Measurements from ENCODE around the gene SPATA31E1.
"Not testable (repeated sequence)": the region's sequence is repeated elsewhere in the genome, so short reads cannot be mapped to it uniquely, and the experiment has no call there.

Gene SPATA31E1

DNA sequence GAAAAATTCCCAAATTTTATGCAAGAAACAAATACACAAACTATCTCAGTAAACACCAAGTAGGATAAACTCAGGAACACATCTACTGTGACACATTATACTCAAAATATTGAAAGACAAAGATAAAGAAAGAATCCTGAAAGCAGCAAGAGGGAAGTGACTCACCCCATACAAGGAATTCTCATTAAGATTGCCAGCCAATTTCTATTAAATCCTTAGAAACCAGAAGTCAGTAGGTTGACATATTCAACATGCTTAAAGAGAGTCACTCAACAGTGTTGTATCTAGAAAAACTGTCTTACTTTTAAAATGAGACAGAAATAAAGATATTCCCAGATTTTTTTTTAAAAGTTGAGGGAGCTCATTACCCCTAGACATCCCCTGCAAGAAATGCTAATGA is 15.5 kb downstream of the SPATA31E1 start:
- no peak for ATAC-seq
- TF ChIP-seq ISL1 (CRISPR knock-in tag; IDR thresholded peaks at IDR 0.05) (no peak), CSDC2 (CRISPR knock-in tag; IDR thresholded peaks at IDR 0.05) (no peak), SNAI2 (CRISPR knock-in tag; IDR thresholded peaks at IDR 0.05) (no peak), ZNF565 (CRISPR knock-in tag; conservative IDR thresholded peaks at IDR 0.05; ENCODE audit: low read depth) (no peak), BACH2 (CRISPR knock-in tag; IDR thresholded peaks at IDR 0.05; ENCODE audit: borderline replicate concordance) (no peak), OSR1 (CRISPR knock-in tag; IDR thresholded peaks at IDR 0.05) (no peak), ZC3H10 (CRISPR knock-in tag; IDR thresholded peaks at IDR 0.05) (no peak), ARNTL (CRISPR knock-in tag; IDR thresholded peaks at IDR 0.05; ENCODE audit: borderline replicate concordance, low read depth) (no peak), ZNF70 (CRISPR knock-in tag; IDR thresholded peaks at IDR 0.05) (no peak), PPARA (CRISPR knock-in tag; IDR thresholded peaks at IDR 0.05; ENCODE audit: borderline replicate concordance) (no peak), TOX (CRISPR knock-in tag; IDR thresholded peaks at IDR 0.05; ENCODE audit: borderline replicate concordance) (no peak), ESRRG (CRISPR knock-in tag; IDR thresholded peaks at IDR 0.05) (no peak), GLIS3 (CRISPR knock-in tag; IDR thresholded peaks at IDR 0.05) (no peak), ZNF8 (CRISPR knock-in tag; IDR thresholded peaks at IDR 0.05) (no peak), TCF4 (CRISPR knock-in tag; IDR thresholded peaks at IDR 0.05; ENCODE audit: borderline replicate concordance) (no peak), ZFP30 (CRISPR knock-in tag; IDR thresholded peaks at IDR 0.05) (no peak)
- TF ChIP-seq, protein P1, sequence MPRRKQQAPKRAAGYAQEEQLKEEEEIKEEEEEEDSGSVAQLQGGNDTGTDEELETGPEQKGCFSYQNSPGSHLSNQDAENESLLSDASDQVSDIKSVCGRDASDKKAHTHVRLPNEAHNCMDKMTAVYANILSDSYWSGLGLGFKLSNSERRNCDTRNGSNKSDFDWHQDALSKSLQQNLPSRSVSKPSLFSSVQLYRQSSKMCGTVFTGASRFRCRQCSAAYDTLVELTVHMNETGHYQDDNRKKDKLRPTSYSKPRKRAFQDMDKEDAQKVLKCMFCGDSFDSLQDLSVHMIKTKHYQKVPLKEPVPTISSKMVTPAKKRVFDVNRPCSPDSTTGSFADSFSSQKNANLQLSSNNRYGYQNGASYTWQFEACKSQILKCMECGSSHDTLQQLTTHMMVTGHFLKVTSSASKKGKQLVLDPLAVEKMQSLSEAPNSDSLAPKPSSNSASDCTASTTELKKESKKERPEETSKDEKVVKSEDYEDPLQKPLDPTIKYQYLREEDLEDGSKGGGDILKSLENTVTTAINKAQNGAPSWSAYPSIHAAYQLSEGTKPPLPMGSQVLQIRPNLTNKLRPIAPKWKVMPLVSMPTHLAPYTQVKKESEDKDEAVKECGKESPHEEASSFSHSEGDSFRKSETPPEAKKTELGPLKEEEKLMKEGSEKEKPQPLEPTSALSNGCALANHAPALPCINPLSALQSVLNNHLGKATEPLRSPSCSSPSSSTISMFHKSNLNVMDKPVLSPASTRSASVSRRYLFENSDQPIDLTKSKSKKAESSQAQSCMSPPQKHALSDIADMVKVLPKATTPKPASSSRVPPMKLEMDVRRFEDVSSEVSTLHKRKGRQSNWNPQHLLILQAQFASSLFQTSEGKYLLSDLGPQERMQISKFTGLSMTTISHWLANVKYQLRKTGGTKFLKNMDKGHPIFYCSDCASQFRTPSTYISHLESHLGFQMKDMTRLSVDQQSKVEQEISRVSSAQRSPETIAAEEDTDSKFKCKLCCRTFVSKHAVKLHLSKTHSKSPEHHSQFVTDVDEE (CRISPR knock-in tag; IDR thresholded peaks at IDR 0.05): no peak
- TF ChIP-seq, protein P2, sequence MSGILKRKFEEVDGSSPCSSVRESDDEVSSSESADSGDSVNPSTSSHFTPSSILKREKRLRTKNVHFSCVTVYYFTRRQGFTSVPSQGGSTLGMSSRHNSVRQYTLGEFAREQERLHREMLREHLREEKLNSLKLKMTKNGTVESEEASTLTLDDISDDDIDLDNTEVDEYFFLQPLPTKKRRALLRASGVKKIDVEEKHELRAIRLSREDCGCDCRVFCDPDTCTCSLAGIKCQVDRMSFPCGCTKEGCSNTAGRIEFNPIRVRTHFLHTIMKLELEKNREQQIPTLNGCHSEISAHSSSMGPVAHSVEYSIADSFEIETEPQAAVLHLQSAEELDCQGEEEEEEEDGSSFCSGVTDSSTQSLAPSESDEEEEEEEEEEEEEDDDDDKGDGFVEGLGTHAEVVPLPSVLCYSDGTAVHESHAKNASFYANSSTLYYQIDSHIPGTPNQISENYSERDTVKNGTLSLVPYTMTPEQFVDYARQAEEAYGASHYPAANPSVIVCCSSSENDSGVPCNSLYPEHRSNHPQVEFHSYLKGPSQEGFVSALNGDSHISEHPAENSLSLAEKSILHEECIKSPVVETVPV (CRISPR knock-in tag; IDR thresholded peaks at IDR 0.05): no peak
- TF ChIP-seq, protein P3, sequence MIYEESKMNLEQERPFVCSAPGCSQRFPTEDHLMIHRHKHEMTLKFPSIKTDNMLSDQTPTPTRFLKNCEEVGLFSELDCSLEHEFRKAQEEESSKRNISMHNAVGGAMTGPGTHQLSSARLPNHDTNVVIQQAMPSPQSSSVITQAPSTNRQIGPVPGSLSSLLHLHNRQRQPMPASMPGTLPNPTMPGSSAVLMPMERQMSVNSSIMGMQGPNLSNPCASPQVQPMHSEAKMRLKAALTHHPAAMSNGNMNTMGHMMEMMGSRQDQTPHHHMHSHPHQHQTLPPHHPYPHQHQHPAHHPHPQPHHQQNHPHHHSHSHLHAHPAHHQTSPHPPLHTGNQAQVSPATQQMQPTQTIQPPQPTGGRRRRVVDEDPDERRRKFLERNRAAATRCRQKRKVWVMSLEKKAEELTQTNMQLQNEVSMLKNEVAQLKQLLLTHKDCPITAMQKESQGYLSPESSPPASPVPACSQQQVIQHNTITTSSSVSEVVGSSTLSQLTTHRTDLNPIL (CRISPR knock-in tag; IDR thresholded peaks at IDR 0.05; ENCODE audit: low read depth): no peak
- TF ChIP-seq, protein P4, sequence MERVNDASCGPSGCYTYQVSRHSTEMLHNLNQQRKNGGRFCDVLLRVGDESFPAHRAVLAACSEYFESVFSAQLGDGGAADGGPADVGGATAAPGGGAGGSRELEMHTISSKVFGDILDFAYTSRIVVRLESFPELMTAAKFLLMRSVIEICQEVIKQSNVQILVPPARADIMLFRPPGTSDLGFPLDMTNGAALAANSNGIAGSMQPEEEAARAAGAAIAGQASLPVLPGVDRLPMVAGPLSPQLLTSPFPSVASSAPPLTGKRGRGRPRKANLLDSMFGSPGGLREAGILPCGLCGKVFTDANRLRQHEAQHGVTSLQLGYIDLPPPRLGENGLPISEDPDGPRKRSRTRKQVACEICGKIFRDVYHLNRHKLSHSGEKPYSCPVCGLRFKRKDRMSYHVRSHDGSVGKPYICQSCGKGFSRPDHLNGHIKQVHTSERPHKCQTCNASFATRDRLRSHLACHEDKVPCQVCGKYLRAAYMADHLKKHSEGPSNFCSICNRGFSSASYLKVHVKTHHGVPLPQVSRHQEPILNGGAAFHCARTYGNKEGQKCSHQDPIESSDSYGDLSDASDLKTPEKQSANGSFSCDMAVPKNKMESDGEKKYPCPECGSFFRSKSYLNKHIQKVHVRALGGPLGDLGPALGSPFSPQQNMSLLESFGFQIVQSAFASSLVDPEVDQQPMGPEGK (CRISPR knock-in tag; IDR thresholded peaks at IDR 0.05; ENCODE audit: borderline replicate concordance): no peak

DNA sequence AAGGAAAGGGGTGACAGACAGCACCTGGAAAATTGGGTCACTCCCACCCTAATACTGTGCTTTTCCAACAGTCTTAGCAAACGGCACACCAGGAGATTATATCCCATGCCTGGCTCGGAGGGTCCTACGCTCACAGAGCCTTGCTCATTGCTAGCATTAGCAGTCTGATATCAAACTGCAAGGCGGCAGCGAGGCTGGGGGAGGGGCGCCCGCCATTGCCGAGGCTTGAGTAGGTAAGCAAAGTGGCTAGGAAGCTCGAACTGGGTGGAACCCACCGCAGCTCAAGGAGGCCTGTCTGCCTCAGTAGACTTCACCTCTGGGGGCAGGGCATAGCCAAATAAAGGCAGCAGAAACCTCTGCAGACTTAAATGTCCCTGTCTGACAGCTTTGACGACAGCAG is 19.7 kb downstream of the SPATA31E1 start:
- ATAC-seq: not testable (repeated sequence)

DNA sequence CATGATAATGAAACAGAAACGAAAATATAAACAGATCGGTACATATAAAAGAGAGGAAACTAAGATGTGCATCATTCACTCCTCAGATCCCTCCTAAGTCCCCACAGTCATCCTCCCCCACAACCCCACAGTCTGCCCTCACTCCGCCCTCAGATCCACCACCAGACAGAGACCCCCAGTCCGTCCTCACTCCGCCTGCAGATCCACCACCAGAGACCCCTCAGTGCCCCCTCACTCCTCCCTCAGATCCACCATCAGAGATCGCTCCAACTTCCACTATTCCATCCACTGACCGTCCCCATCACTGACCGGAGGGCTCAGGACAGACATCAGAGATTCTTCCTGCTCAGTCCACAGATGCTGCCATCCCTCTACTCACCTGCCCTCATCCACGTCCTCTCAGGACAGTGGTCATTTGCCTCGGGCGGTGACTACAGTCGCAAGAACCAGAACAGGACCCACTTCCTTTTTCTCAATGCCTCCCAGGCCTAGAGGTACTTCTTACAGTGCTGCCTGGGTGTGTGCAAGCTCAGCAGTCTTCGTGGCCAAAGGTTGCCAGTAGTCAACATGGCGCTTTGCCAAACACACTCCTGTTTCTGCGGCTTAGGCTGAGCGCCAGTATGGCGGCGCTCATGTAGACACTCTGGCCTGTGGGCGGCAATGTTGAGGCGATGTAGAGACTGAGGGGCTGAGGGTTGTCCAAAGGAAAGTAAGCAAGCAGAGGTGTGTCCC is 26.8 kb downstream of the SPATA31E1 start:
- TF ChIP-seq ZNF8 (CRISPR knock-in tag; IDR thresholded peaks at IDR 0.05): no peak
- TF ChIP-seq, protein P1 (CRISPR knock-in tag; IDR thresholded peaks at IDR 0.05): no peak
- no peak for TF ChIP-seq ESRRG (CRISPR knock-in tag; IDR thresholded peaks at IDR 0.05)
- TF ChIP-seq ZFP30 (CRISPR knock-in tag; IDR thresholded peaks at IDR 0.05): no peak
- TF ChIP-seq, protein P2 (CRISPR knock-in tag; IDR thresholded peaks at IDR 0.05): no peak
- TF ChIP-seq BACH2 (CRISPR knock-in tag; IDR thresholded peaks at IDR 0.05; ENCODE audit: borderline replicate concordance): no peak
- ATAC-seq: no peak
